Spleen (tissue), 7 donors: Measurements from ENCODE around the gene OR1S1.

Experiments
- CTCF ChIP-seq, 11 experiments: fragments of 200-600 bp in 7 of 11; fragments of 450-650 bp in 4 of 11; sonication (generic) in 4 of 11; IDR thresholded peaks in 8 of 11; conservative IDR thresholded peaks in 3 of 11; 1 replicate in 7 of 11; 2 replicates in 4 of 11; pipeline versions ENCODE4 v1.4.0 to v1.8.0; 2016 to 2021; ENCODE audit warnings: antibody characterized with exemption in 11 of 11, inconsistent platforms in 4 of 11, mild to moderate bottlenecking in 1 of 11
- POLR2A ChIP-seq, 3 donors: fragments of 450-650 bp; IDR thresholded peaks; one replicate each; pipeline ENCODE4 v1.5.1; 2017; ENCODE audit warnings: antibody characterized with exemption in 3 of 3, mild to moderate bottlenecking in 1 of 3
- POLR2AphosphoS5 ChIP-seq, 3 donors: sonication (generic); formaldehyde crosslinking; IDR thresholded peaks; one replicate each; pipeline ENCODE4 v1.5.1; 2017; ENCODE audit warnings: antibody characterized with exemption in 3 of 3
- donor health status: DM: no; HTN: no; CAD: no; lungs with moderate emphysema.
- donor health status: DM: no; HTN: no; CAD: no.
- donor health status: DM: no; HTN: no; CAD: no.

- TF ChIP-seq CTCF (IDR thresholded peaks at IDR 0.05 in 8 of 11, conservative IDR thresholded peaks at IDR 0.05 in 3 of 11) (no peak), POLR2A (IDR thresholded peaks at IDR 0.05) (no peak), POLR2AphosphoS5 (IDR thresholded peaks at IDR 0.05) (no peak)
These were observed 8.5 kb upstream of the OR1S1 start, which contains the start of gene OR1S2 for GRCh38 chr11:58204042-58204441.
